ENCODE data around the gene TDRD7. TPM values are rescaled to one million over a fixed set of nuclear protein-coding genes. Genes with fewer than 3 reads are reported as not detected.

Gene TDRD7
- total and polyA plus RNA-seq, 2 experiments from 2014 or later, result 4.2 to 4.5 TPM

- H3K36me3 ChIP-seq, result no peaks in the 10 kb centered on the region
- DNase-seq (ENCODE audit: low read depth in 1 of 2, low spot score in 1 of 2), result no peak
- no peak overlapping the region for H3K4me3 ChIP-seq
- H3K27me3 ChIP-seq, result no peaks in the 10 kb centered on the region
- no peak for TF ChIP-seq CTCF (IDR thresholded peaks at IDR 0.05; ENCODE audit: low read depth, low read length)
- H3K9me3 ChIP-seq (ENCODE audit: low read depth), result no peaks in the 10 kb centered on the region
- H3K4me1 ChIP-seq (ENCODE audit: low read depth), result no peaks in the 10 kb centered on the region
- no peak overlapping the region for H3K27ac ChIP-seq
Observed at GRCh38 chr9:97438257-97438656, 26.4 kb downstream of the TDRD7 start.

GRCh38 chr9:97438666-97439065, 26.8 kb downstream of the TDRD7 start:
- Histone ChIP-seq H3K27ac (no peak overlapping the region), H3K27me3 (no peaks in the 10 kb centered on the region), H3K4me3 (no peak overlapping the region), H3K36me3 (no peaks in the 10 kb centered on the region), H3K4me1 (ENCODE audit: low read depth) (no peaks in the 10 kb centered on the region), H3K9me3 (ENCODE audit: low read depth) (no peaks in the 10 kb centered on the region)
- DNase-seq (ENCODE audit: low read depth in 1 of 2, low spot score in 1 of 2), result peak in 1 of 2 donors; percentile 25
- TF ChIP-seq CTCF (IDR thresholded peaks at IDR 0.05; ENCODE audit: low read depth, low read length), result no peak

GRCh38 chr9:97440160-97440559, 28.3 kb downstream of the TDRD7 start:
- Histone ChIP-seq H3K27ac (no peak overlapping the region), H3K9me3 (ENCODE audit: low read depth) (no peaks in the 10 kb centered on the region), H3K27me3 (no peaks in the 10 kb centered on the region), H3K4me1 (ENCODE audit: low read depth) (no peaks in the 10 kb centered on the region), H3K36me3 (no peaks in the 10 kb centered on the region), H3K4me3 (no peak overlapping the region)
- TF ChIP-seq CTCF (IDR thresholded peaks at IDR 0.05; ENCODE audit: low read depth, low read length), result no peak
- no peak for DNase-seq (ENCODE audit: low read depth in 1 of 2, low spot score in 1 of 2)

GRCh38 chr9:97441729-97442128, 29.8 kb downstream of the TDRD7 start:
- DNase-seq (ENCODE audit: low read depth in 1 of 2, low spot score in 1 of 2), result peak in 1 of 2 donors; percentile 23
- no peaks in the 10 kb centered on the region for H3K4me1 ChIP-seq (ENCODE audit: low read depth)
- H3K36me3 ChIP-seq, result no peaks in the 10 kb centered on the region
- H3K27ac ChIP-seq, result no peak overlapping the region
- H3K9me3 ChIP-seq (ENCODE audit: low read depth), result no peaks in the 10 kb centered on the region
- no peak for TF ChIP-seq CTCF (IDR thresholded peaks at IDR 0.05; ENCODE audit: low read depth, low read length)
- no peak overlapping the region for H3K4me3 ChIP-seq
- no peaks in the 10 kb centered on the region for H3K27me3 ChIP-seq

- DNase-seq (ENCODE audit: low read depth in 1 of 2, low spot score in 1 of 2), result no peak
- H3K9me3 ChIP-seq (ENCODE audit: low read depth), result no peaks in the 10 kb centered on the region
- H3K27ac ChIP-seq, result no peak overlapping the region
- no peak overlapping the region for H3K4me3 ChIP-seq
- no peak for TF ChIP-seq CTCF (IDR thresholded peaks at IDR 0.05; ENCODE audit: low read depth, low read length)
- H3K36me3 ChIP-seq, result no peaks in the 10 kb centered on the region
- H3K4me1 ChIP-seq (ENCODE audit: low read depth), result no peaks in the 10 kb centered on the region
- H3K27me3 ChIP-seq, result no peaks in the 10 kb centered on the region
Observed at GRCh38 chr9:97445119-97445701, 33.3 kb downstream of the TDRD7 start.

Data from cardiac muscle cell (in vitro differentiated cells and primary cell).